Psoas muscle (tissue), 8 donors: ENCODE measurements around the gene AP1G1. TPM values are rescaled to one million over a fixed set of nuclear protein-coding genes. Genes with fewer than 3 reads are reported as not detected.

ENCODE experiments used
- ATAC-seq, 4 donors: fragments of 200-7000 bp; cut with Tn5 transposase; one replicate each; pipeline ENCODE4 v1.9.1; 2020; ENCODE audit warnings: moderate library complexity in 3 of 4, mild to moderate bottlenecking in 2 of 4
- DNase-seq, 2 donors: peaks; one replicate each; pipeline ENCODE4 v3.0.0-alpha.2; 2020
- H3K27ac ChIP-seq: fragments of 200-600 bp; one replicate; pipeline ENCODE4 v1.8.0; 2022
- H3K27me3 ChIP-seq, 3 donors: fragments of 200-600 bp in 1 of 3; one replicate each; pipeline versions ENCODE4 v1.6.1 to v1.8.0; 2013 to 2022; ENCODE audit warnings: low read length in 2 of 3, mild to moderate bottlenecking in 2 of 3, moderate library complexity in 1 of 3; ENCODE audit not compliant: insufficient read depth in 3 of 3
- H3K36me3 ChIP-seq, 2 donors: fragments of 200-600 bp in 1 of 2; one replicate each; pipeline versions ENCODE4 v1.6.1 to v1.8.0; 2013 to 2022; ENCODE audit warnings: low read depth in 1 of 2, mild to moderate bottlenecking in 1 of 2, moderate library complexity in 1 of 2; ENCODE audit not compliant: insufficient read depth in 1 of 2
- H3K4me1 ChIP-seq: fragments of 200-600 bp; one replicate; pipeline ENCODE4 v1.8.0; 2022
- H3K4me3 ChIP-seq: fragments of 200-600 bp; one replicate; pipeline ENCODE4 v1.8.0; 2022; ENCODE audit warnings: mild to moderate bottlenecking
- H3K9me3 ChIP-seq: fragments of 200-600 bp; one replicate; pipeline ENCODE4 v1.8.0; 2022
- CTCF ChIP-seq: fragments of 200-600 bp; IDR thresholded peaks from one replicate; pipeline ENCODE4 v1.8.0; 2022; ENCODE audit warnings: antibody characterized with exemption
- WGBS, 3 donors: extraction: QIAGEN DNeasy Blood & Tissue Kit; methylation state at CpG; one replicate each; pipeline versions ENCODE4 v1.1.6 to v1.1.7; 2013; 5-methylcytosine and 5-hydroxymethylcytosine counted together
- intact Hi-C, 2 donors: fragments of 100-400 bp; cut with DNase I; formaldehyde crosslinking; loops; one replicate each; pipeline versions ENCODE4 v1.11.0 to v1.14.2; 2022
- polyA plus RNA-seq, 3 donors: library from polyadenylated mRNA; stranded (reverse); fragments of 200-250 nt; gene quantifications; one replicate each; pipeline ENCODE4 v1.2.3, GENCODE V29; 2013
- total RNA-seq, 4 donors: library from RNA; stranded (reverse); fragmentation: NEBNext Ultra II Directional in 2 of 4; extraction: Animal tissue kit (Norgen Biotek cat#: 25700) in 2 of 4; gene quantifications; one replicate each; pipeline versions ENCODE4 v1.2.1 to v1.2.4, GENCODE V29; 2021 to 2023
- donor health status: healthy with polysubstance abuse.
- donor health status: DM: no; HTN: no; CAD: no; lungs with moderate emphysema.
- donor health status: Bipolar disorder and iron deficiency.
- donor health status: healthy.
- donor health status: DM: yes; HTN: yes; CAD: no.
- donor health status: DM: no; HTN: no; CAD: no.
- donor health status: DM: no; HTN: no; CAD: no.
- donor health status: DM: yes; HTN: yes; CAD: no.

The AP1G1 gene
- total and polyA plus RNA-seq, 7 donors = 19.7 to 69.8 (median 60.6) TPM

GRCh38 chr16:71758293-71758760 lies 50.3 kb downstream of the AP1G1 start:
- peak overlapping the region; percentile 74 for H3K27ac ChIP-seq
- intact Hi-C loops = no loop called here

DNA sequence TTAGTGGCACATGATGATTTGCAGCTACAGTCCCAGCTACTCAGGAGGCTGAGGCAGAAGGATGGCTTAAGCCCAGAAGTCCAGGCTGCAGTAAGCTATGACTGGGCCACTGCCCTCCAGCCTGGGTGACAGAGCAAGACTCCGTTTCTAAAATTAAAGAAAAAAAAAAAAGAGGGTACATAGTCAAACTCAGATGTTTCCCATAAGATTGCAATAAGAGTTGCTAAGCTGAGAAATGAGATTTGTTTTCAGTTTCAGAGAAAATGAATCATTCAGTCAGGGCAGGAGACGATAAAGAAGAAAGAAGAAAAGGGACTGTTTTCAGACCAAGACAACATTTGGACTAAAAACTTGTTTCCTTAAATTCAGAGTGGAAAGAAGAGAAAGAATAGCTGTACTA lies 54.0 kb downstream of the AP1G1 start:
- no peak for TF ChIP-seq CTCF

More at GRCh38 chr16:71758293-71758760, 50.3 kb downstream of the AP1G1 start:
- DNase-seq (no peak), ATAC-seq (peak; percentile 80 to 92 (median 82))
- H3K4me1 ChIP-seq = peaks cover 15% of the 10 kb centered on the region
- no peak for TF ChIP-seq CTCF
- no peaks in the 10 kb centered on the region for H3K27me3 ChIP-seq
- no peaks in the 10 kb centered on the region for H3K9me3 ChIP-seq
- WGBS, 3 donors = 47 to 78% (median 47%) methylated on average over 5 of the region's 5 CpGs
- no peak overlapping the region for H3K4me3 ChIP-seq
- peaks cover 9 to 100% of the 10 kb centered on the region in 2 donors for H3K36me3 ChIP-seq

GRCh38 chr16:71754108-71754507 lies 54.5 kb downstream of the AP1G1 start:
- TF ChIP-seq CTCF = no peak
- ATAC-seq (no peak), DNase-seq (no peak)
- Histone ChIP-seq H3K9me3 (no peaks in the 10 kb centered on the region), H3K36me3 (peaks cover 6 to 97% of the 10 kb centered on the region in 2 donors), H3K27me3 (no peaks in the 10 kb centered on the region), H3K27ac (no peak overlapping the region), H3K4me3 (no peak overlapping the region), H3K4me1 (peaks cover 15% of the 10 kb centered on the region)
- intact Hi-C loops = no loop called here

More for the DNA sequence above, 54.0 kb downstream of the AP1G1 start:
- peaks cover 6 to 97% of the 10 kb centered on the region in 2 donors for H3K36me3 ChIP-seq
- no peak for ATAC-seq
- H3K4me1 ChIP-seq = peaks cover 15% of the 10 kb centered on the region
- H3K4me3 ChIP-seq = no peak overlapping the region
- intact Hi-C loops = no loop called here
- no peaks in the 10 kb centered on the region for H3K27me3 ChIP-seq
- 72 to 93% (median 77%) methylated on average over 2 of the region's 2 CpGs for WGBS, 3 donors
- DNase-seq = no peak
- no peak overlapping the region for H3K27ac ChIP-seq
- no peaks in the 10 kb centered on the region for H3K9me3 ChIP-seq

DNA sequence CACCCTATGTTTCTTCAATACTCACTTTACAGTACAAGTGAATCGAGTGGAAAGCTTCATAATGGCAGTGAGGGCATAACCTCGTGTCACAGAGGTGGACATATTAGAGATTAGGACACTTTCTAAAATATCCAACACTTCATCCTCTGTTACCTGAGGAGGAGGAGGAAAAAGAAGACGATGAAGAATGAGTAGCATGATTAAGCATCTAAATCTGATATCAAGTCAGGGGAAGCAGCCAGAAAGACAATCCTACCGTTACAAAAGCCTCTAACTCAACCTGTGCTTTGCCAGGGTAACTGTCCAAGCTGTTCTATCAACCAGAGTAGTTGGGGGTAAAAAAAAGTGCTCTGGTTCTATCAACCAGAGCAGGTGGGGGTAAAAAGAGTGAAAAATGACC lies 60.4 kb downstream of the AP1G1 start:
- peaks cover 9% of the 10 kb centered on the region for H3K4me1 ChIP-seq
- no peak for TF ChIP-seq CTCF
- H3K9me3 ChIP-seq = no peaks in the 10 kb centered on the region
- intact Hi-C loops = no loop called here
- H3K4me3 ChIP-seq = no peak overlapping the region
- ATAC-seq = peak; percentile 53 to 75 (median 70)
- H3K27me3 ChIP-seq = no peaks in the 10 kb centered on the region
- peaks cover 9 to 96% of the 10 kb centered on the region in 2 donors for H3K36me3 ChIP-seq
- peak overlapping the region; percentile 69 for H3K27ac ChIP-seq
- DNase-seq = no peak
- 31 to 55% (median 32%) methylated on average over 4 of the region's 4 CpGs for WGBS, 3 donors
